Mesenchymal stem cell (in vitro differentiated cells and primary cell): ENCODE measurements around the gene SRSF10.
A peak's percentile ranks its signal among the peaks of the same experiment; 100 is the strongest.

Experiments
- DNase-seq: peaks from one replicate; pipeline ENCODE4 v3.0.0-alpha.2; 2013
- H2AFZ ChIP-seq: one replicate; pipeline ENCODE4 v1.6.1; 2013; ENCODE audit warnings: low read depth, mild to moderate bottlenecking, control low read depth, inconsistent platforms, low read length, moderate library complexity
- H2AK5ac ChIP-seq: 2 replicates; pipeline ENCODE4 v1.6.1; 2013; ENCODE audit warnings: low read length, moderate library complexity, mild to moderate bottlenecking, inconsistent platforms; ENCODE audit not compliant: severe bottlenecking
- H2BK120ac ChIP-seq: one replicate; pipeline ENCODE4 v1.6.1; 2013; ENCODE audit warnings: low read depth, mild to moderate bottlenecking, inconsistent platforms, low read length, moderate library complexity
- H2BK12ac ChIP-seq, 2 experiments: one replicate each; pipeline ENCODE4 v1.6.1; 2013; ENCODE audit warnings: inconsistent platforms in 2 of 2, low read length in 2 of 2, mild to moderate bottlenecking in 2 of 2, moderate library complexity in 2 of 2, control low read depth in 1 of 2
- H2BK15ac ChIP-seq: one replicate; pipeline ENCODE4 v1.6.1; 2013; ENCODE audit warnings: mild to moderate bottlenecking, low read depth, inconsistent platforms; ENCODE audit not compliant: poor library complexity, severe bottlenecking
- H2BK5ac ChIP-seq: 2 replicates; pipeline ENCODE4 v1.6.1; 2013; ENCODE audit warnings: low read depth, mild to moderate bottlenecking, low read length, control low read depth, inconsistent platforms; ENCODE audit not compliant: poor library complexity, severe bottlenecking
- H3K14ac ChIP-seq, 2 experiments: one replicate each; pipeline ENCODE4 v1.6.1; 2013; ENCODE audit warnings: inconsistent platforms in 2 of 2, low read length in 2 of 2, control low read depth in 1 of 2, mild to moderate bottlenecking in 1 of 2, moderate library complexity in 1 of 2
- H3K18ac ChIP-seq, 2 experiments: one replicate each; pipeline ENCODE4 v1.6.1; 2013; ENCODE audit warnings: inconsistent platforms in 2 of 2, low read length in 2 of 2, control low read depth in 1 of 2, low read depth in 1 of 2, mild to moderate bottlenecking in 1 of 2
- H3K23ac ChIP-seq, 2 experiments: one replicate each; pipeline ENCODE4 v1.6.1; 2013; ENCODE audit warnings: inconsistent platforms in 2 of 2, low read length in 2 of 2, mild to moderate bottlenecking in 2 of 2, moderate library complexity in 2 of 2, control low read depth in 1 of 2
- H3K27ac ChIP-seq: 2 replicates; pipeline ENCODE4 v1.5.1; 2013; ENCODE audit warnings: mild to moderate bottlenecking, moderate library complexity, low read length, control low read depth, inconsistent platforms; ENCODE audit not compliant: poor library complexity, severe bottlenecking
- H3K27me3 ChIP-seq, 2 experiments: 2 replicates each; pipeline versions ENCODE4 v1.6.1 to v1.7.0; 2013; ENCODE audit warnings: low read length in 2 of 2, mild to moderate bottlenecking in 2 of 2, moderate library complexity in 2 of 2, control low read depth in 1 of 2, inconsistent platforms in 1 of 2; ENCODE audit not compliant: control insufficient read depth in 1 of 2, insufficient read depth in 1 of 2
- H3K36me3 ChIP-seq, 2 experiments: 2 replicates each; pipeline versions ENCODE4 v1.6.1 to v1.7.0; 2013; ENCODE audit warnings: low read length in 2 of 2, control low read depth in 1 of 2, inconsistent platforms in 1 of 2, low read depth in 1 of 2, mild to moderate bottlenecking in 1 of 2; ENCODE audit not compliant: insufficient read depth in 2 of 2, control insufficient read depth in 1 of 2
- H3K4ac ChIP-seq, 2 experiments: one replicate each; pipeline ENCODE4 v1.6.1; 2013; ENCODE audit warnings: inconsistent platforms in 2 of 2, low read length in 2 of 2, mild to moderate bottlenecking in 2 of 2, moderate library complexity in 2 of 2, control low read depth in 1 of 2, low read depth in 1 of 2
- H3K4me1 ChIP-seq: 2 replicates; pipeline ENCODE4 v1.6.1; 2013; ENCODE audit warnings: low read depth, low read length, control low read depth; ENCODE audit not compliant: control insufficient read depth, insufficient read depth
- H3K4me2 ChIP-seq: 2 replicates; pipeline ENCODE4 v1.6.1; 2013; ENCODE audit warnings: low read length, mild to moderate bottlenecking, inconsistent platforms; ENCODE audit not compliant: poor library complexity, severe bottlenecking
- H3K4me3 ChIP-seq, 2 experiments: 2 replicates each; pipeline versions ENCODE4 v1.5.1 to v1.7.0; 2013; ENCODE audit warnings: low read length in 2 of 2, mild to moderate bottlenecking in 2 of 2, control low read depth in 1 of 2, low read depth in 1 of 2; ENCODE audit not compliant: insufficient read depth in 1 of 2
- H3K79me1 ChIP-seq: replicated peaks from 2 replicates; pipeline ENCODE4 v1.6.1; 2013; ENCODE audit warnings: mild to moderate bottlenecking, control low read depth, low read length, inconsistent platforms; ENCODE audit not compliant: poor library complexity, severe bottlenecking
- H3K9ac ChIP-seq: 2 replicates; pipeline ENCODE4 v1.7.0; 2013; ENCODE audit warnings: mild to moderate bottlenecking, low read length, moderate library complexity
- H3K9me3 ChIP-seq: 2 replicates; pipeline ENCODE4 v1.7.0; 2013; ENCODE audit warnings: mild to moderate bottlenecking, low read length; ENCODE audit not compliant: control insufficient read depth
- H4K8ac ChIP-seq: one replicate; pipeline ENCODE4 v1.6.1; 2013; ENCODE audit warnings: inconsistent platforms, mild to moderate bottlenecking, low read length, moderate library complexity
- H4K91ac ChIP-seq: one replicate; pipeline ENCODE4 v1.6.1; 2013; ENCODE audit warnings: mild to moderate bottlenecking, low read length, inconsistent platforms
- WGBS: methylation state at CpG from one replicate; pipeline ENCODE4 v1.1.7; 2013; ENCODE audit warnings: mixed read lengths; 5-methylcytosine and 5-hydroxymethylcytosine counted together

The SRSF10 gene

DNA sequence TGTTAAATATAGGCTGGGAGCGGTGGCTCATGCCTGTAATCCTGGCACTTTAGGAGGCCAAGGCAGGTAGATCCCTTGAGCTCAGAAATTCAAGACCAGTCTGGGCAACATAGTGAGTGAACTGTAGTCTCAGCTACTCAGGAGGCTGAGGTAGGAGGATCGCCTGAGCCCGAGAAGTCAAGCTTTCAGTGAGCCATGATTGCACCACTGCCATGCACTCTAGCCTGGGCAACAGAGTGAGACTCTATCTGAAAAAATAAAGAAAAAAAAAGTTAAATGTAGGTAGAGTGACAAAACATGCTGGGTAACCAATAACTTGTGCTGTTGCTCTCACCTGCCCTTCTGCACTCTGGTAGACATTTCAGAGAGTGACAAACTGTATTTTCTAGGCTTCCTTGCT, 25.0 kb upstream of the SRSF10 start:
- H3K4me3 ChIP-seq = no peak overlapping the region
- no peak overlapping the region for H2BK15ac ChIP-seq
- no peak overlapping the region for H2AK5ac ChIP-seq
- WGBS = 93% methylated on average over 3 of the region's 3 CpGs
- H3K79me1 ChIP-seq = no peaks in the 10 kb centered on the region
- no peak overlapping the region for H3K18ac ChIP-seq
- H3K23ac ChIP-seq = no peak overlapping the region
- H3K14ac ChIP-seq = no peak overlapping the region
- no peak for DNase-seq
- no peak overlapping the region for H3K9ac ChIP-seq
- H3K9me3 ChIP-seq = no peaks in the 10 kb centered on the region
- H3K4me1 ChIP-seq = peaks cover 12% of the 10 kb centered on the region
- no peaks in the 10 kb centered on the region for H3K36me3 ChIP-seq
- H3K4me2 ChIP-seq = no peak overlapping the region
- no peak overlapping the region for H2BK12ac ChIP-seq
- H3K27me3 ChIP-seq = peaks cover 0 to 15% of the 10 kb centered on the region in 2 experiments
- no peak overlapping the region for H3K27ac ChIP-seq
- no peak overlapping the region for H2BK120ac ChIP-seq
- H3K4ac ChIP-seq = no peak overlapping the region
- H4K91ac ChIP-seq = no peak overlapping the region
- H2BK5ac ChIP-seq = no peak overlapping the region
- H4K8ac ChIP-seq = no peak overlapping the region
- no peak overlapping the region for H2AFZ ChIP-seq

DNA sequence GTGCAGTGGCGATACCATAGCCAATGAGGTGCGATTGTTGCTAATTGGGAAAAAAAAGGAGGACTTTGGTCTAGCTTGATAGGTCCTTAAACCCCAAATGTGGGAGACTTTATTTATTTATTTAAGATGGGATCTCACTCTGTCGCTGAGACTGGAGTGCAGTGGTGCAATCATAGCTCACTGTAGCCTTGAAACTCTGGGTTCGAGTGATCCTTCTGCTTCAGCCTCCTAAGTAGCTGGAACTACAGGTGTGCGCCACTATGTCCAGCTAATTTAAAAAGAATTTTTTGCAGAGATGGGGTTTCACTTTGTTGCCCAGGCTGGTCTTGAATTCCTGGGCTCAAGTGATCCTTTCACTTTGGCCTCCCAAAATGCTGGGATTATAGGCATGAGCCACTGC, 24.0 kb upstream of the SRSF10 start:
- H3K18ac ChIP-seq = no peak overlapping the region
- H3K4me3 ChIP-seq = no peak overlapping the region
- peak overlapping the region; percentile 5 for H2BK120ac ChIP-seq
- no peak overlapping the region for H3K9ac ChIP-seq
- DNase-seq = no peak
- H3K23ac ChIP-seq = no peak overlapping the region
- no peak overlapping the region for H2AFZ ChIP-seq
- H2BK5ac ChIP-seq = no peak overlapping the region
- no peak overlapping the region for H3K27ac ChIP-seq
- H3K27me3 ChIP-seq = peaks cover 0 to 12% of the 10 kb centered on the region in 2 experiments
- H3K4ac ChIP-seq = no peak overlapping the region
- H3K4me1 ChIP-seq = peaks cover 8% of the 10 kb centered on the region
- H3K4me2 ChIP-seq = no peak overlapping the region
- H2AK5ac ChIP-seq = no peak overlapping the region
- H2BK15ac ChIP-seq = no peak overlapping the region
- no peak overlapping the region for H4K8ac ChIP-seq
- no peak overlapping the region for H4K91ac ChIP-seq
- H3K36me3 ChIP-seq = no peaks in the 10 kb centered on the region
- no peak overlapping the region for H2BK12ac ChIP-seq
- no peak overlapping the region for H3K14ac ChIP-seq
- 93% methylated on average over 5 of the region's 5 CpGs for WGBS
- no peaks in the 10 kb centered on the region for H3K9me3 ChIP-seq
- no peaks in the 10 kb centered on the region for H3K79me1 ChIP-seq

DNA sequence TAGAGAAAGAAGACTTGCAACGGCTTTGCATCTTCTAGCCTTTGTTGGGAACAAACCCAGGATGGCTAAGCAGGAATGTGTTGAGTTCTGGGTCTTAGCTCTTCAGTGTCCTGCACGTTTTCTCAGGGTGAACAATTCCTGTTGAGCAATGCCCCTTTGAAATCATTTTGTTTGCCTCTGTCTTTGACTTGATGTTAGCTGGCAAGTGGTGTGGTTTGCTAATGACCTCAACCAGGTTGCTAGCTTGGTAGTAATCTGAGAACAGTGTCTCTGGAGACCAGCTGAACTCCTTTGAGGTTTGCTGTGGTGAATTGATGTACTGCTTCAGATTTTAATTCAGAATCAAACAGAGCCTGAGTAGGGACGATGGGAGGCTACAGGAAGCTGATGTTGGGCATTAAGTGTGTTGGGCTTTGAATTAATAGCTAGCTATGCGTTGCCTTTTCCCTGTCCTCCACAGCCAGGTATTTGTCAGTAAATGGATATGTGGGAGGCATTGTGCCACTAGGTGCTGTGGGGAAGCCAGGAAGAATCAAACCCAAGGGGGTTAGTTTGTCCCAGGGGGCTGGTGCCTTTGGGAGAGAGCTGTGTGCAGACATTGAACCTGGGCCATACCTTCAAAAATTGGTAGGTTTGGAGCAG, 23.3 kb upstream of the SRSF10 start:
- Histone ChIP-seq H4K91ac (no peak overlapping the region), H3K79me1 (no peaks in the 10 kb centered on the region), H3K23ac (no peak overlapping the region), H3K4me1 (peaks cover 6% of the 10 kb centered on the region), H3K36me3 (no peaks in the 10 kb centered on the region), H2BK5ac (no peak overlapping the region), H2BK120ac (no peak overlapping the region), H3K4me3 (no peak overlapping the region), H3K9me3 (no peaks in the 10 kb centered on the region), H2BK12ac (peak overlapping the region in 1 of 2 experiments; percentile 66), H2AFZ (no peak overlapping the region), H3K18ac (no peak overlapping the region), H3K4me2 (no peak overlapping the region), H3K27ac (no peak overlapping the region), H2BK15ac (peak overlapping the region; percentile 7), H2AK5ac (peak overlapping the region; percentile 62), H3K4ac (no peak overlapping the region), H3K27me3 (peaks cover 0 to 12% of the 10 kb centered on the region in 2 experiments), H3K9ac (no peak overlapping the region), H4K8ac (no peak overlapping the region), H3K14ac (no peak overlapping the region)
- DNase-seq = peak; percentile 69
- WGBS = 53% methylated on average over 4 of the region's 4 CpGs

DNA sequence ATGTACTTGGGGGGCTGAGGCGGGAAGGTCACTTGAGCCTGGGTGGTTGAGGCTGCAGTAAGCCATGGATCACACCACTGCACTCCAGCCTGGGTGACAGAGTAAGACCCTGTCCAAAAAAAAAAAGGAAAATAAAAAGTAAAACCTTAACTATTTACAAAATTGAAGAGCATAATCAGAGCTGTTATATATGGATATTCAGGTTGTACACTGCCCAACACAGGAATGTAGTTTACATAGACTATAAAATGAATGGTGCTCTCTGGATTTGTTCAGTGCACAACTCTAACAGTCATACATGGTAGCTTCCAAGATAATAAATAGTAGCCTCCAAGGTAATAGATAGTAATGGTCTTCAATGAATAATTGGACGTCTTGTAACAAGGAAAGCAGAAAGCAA, 22.6 kb upstream of the SRSF10 start:
- 94% methylated on average over 2 of the region's 2 CpGs for WGBS

More for the DNA sequence above, 22.6 kb upstream of the SRSF10 start:
- Histone ChIP-seq H4K8ac (no peak overlapping the region), H2BK5ac (no peak overlapping the region), H3K4me3 (no peak overlapping the region), H3K4me1 (peaks cover 2% of the 10 kb centered on the region), H3K18ac (no peak overlapping the region), H3K79me1 (no peaks in the 10 kb centered on the region), H2BK15ac (no peak overlapping the region), H3K9ac (no peak overlapping the region), H2BK120ac (no peak overlapping the region), H3K14ac (no peak overlapping the region), H2AK5ac (no peak overlapping the region), H2BK12ac (no peak overlapping the region), H3K27me3 (peaks cover 0 to 12% of the 10 kb centered on the region in 2 experiments), H3K4ac (no peak overlapping the region), H2AFZ (no peak overlapping the region), H3K9me3 (no peaks in the 10 kb centered on the region), H4K91ac (no peak overlapping the region), H3K27ac (no peak overlapping the region), H3K36me3 (no peaks in the 10 kb centered on the region), H3K4me2 (no peak overlapping the region), H3K23ac (no peak overlapping the region)
- DNase-seq = no peak
